Measurements from ENCODE around the gene SETDB1. TPM values are rescaled to one million over a fixed set of nuclear protein-coding genes. Genes with fewer than 3 reads are reported as not detected.

Gene SETDB1
- total RNA-seq, 1 donor from 2014 or later = 16.2 TPM

DNA sequence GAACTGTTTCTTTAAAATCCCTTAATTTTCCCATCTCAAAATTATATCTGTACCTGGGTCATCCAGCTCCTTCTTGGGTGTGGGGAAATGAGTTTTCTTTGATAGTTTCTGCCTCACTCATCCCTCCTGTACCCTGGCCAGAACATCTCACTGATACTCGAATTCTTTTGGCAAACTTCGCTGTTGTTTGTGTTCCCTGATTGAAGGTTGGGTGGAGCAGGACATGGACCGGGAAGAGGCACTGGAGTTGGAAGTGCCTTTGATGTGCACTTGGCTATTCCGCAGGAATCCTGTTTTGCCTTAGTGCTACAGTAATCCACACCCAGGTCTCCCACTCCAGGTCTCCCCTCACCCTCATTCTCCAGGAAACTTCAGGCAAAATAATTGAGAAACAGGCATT is 69.3 kb downstream of the SETDB1 start:
- ATAC-seq = peak; percentile 40
- intact Hi-C loops (cut with DNase I) = no loop called here

DNA sequence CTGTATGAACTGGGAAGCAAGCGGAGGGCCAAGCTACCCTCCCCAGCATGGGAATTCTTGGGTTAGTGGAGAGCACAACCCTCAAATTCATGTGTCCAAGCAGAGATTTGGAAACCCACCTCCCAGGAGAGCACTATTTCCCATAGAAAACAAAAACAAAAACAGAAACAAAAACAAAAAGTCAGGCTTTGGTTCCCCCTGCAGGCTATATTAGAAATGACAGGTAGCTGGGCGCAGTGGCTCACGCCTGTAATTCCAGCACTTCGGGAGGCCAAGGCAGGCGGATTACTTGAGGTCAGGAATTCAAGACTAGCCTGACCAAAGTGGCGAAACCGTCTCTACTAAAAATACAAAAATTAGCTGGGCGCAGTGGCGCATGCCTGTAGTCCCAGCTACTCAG is 69.7 kb downstream of the SETDB1 start:
- ATAC-seq = peak; percentile 54
- no peak for DNase-seq (ENCODE audit: missing footprints)
- intact Hi-C loops (cut with DNase I) = no loop called here

More for the DNA sequence above, 69.3 kb downstream of the SETDB1 start:
- DNase-seq (ENCODE audit: missing footprints) = no peak

DNA sequence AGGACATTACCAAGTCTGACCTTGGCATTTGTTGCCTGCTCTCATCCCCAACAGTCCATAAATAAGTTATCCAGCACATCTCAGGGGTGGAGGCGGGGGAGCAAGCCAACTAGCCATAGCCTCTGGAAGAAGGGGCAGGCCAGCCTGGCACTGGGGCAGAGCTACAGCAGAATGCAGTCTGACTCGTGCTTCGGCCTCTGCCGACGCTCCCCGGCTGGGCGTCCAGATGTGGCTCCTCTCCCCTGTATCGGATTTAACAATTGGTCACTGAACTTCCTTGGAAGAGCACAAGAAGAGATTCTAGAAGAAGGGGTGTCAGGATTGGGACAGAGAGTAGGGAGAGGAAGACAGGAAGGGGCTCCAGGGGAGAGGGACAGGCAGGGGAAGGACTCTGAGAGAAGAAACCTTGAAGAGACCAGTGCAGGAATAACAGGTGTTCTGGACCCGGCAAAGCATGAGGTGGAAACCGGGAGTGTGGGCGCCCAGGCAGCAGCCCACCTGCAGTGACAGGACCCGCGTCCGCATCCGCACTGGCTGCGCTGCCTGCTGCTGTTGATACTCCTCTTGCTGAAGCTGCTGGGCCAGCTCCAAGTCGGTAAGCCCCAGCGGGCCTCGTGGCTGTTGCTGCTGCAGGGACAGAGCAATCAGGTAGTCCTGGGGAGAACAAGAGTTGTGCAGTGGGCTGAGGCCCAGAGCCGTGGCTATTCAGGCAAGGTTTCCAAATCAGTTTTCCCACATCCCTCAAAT is 71.1 kb downstream of the SETDB1 start:
- DNase-seq (ENCODE audit: missing footprints) (no peak), ATAC-seq (no peak)
- intact Hi-C loops (cut with DNase I) = no loop called here

DNA sequence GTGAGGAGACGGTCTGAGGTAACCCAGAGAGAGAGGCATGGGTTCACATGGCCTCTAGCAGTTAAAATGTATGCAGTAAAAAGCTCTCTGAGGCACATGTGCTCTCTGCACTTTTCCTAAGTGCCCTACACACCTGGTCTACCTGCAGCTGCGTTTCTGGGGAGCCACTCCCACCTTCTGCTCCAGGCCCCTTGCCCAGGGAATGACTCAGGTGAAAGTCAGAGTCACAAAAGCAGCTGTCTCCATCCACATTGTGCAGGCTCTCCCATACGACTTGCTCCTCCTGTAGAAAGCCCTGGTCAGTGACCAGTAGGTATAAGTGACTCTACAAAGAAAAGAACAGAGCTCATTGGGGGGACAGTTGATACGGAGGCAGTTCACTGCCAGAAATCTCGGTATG is 71.8 kb downstream of the SETDB1 start:
- intact Hi-C loops (cut with DNase I) = no loop called here
- ATAC-seq (no peak), DNase-seq (ENCODE audit: missing footprints) (no peak)

DNA sequence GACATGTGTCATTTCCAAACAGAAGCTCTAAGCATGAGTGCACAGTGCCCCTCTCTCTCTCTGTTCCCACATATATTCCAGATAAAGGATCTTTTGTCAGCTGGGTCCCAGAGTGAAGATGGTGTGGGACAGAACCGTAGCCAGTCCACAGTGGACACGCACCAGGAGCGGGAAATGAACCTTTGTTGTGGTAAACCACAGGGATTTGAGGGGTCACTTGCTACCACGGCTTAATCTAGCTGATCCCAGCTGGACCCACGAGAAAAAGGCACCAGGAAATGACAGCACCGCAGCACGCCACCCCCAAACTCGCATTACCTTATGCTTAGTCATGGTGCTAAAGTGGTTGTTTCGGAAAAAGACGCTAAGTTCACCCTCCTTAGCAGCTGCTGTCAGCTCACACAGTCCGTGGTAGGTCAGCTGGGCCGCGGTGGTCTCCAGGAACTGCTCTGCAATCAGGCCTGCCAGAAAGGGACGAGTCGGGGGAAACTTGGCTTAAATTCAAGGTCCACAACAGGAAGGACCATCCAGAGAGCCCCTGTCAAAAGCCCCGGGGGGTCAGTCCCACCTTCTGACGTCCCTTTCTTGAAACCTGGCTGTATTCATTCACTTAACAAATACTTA is 73.0 kb downstream of the SETDB1 start:
- ATAC-seq (no peak), DNase-seq (ENCODE audit: missing footprints) (no peak)
- intact Hi-C loops (cut with DNase I) = no loop called here

DNA sequence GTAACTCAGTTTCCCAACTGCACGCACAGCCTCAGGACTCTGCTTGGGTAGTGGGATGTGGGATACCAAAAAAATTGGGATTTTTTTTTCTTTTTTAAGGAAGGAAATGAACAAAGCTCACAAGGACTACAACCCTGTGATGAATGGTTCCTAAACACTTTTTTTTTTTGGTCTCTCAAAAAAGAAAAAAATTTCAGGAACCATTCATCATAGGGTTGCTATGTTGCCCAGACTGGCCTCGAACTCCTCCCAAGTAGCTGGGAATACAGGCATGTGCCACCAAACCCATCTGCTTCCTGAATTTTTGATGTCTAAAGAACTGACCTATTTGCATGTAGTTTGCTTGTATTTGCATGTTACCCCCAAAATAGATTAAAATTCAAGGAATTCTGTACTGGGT is 73.8 kb downstream of the SETDB1 start:
- ATAC-seq (no peak), DNase-seq (ENCODE audit: missing footprints) (no peak)
- intact Hi-C loops (cut with DNase I) = no loop called here

DNA sequence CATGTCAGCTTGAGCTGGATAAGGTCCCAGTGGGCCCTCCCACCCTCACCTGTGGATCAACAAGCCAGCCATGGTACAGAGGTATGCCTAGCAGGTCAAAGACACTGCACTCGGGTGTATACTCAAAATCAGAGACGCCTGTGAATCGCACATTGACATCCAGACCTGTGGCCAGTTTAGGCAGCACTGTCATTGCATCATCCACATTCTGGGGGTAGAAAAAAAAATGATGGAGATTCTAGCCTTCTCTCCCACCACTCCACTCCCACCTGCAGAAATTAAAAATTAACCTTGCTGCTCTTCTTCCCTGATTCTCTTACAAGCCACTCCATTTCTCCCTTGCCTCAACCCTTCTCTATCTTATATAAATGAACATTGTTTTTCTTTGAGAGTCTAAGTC is 74.2 kb downstream of the SETDB1 start:
- ATAC-seq = no peak
- DNase-seq (ENCODE audit: missing footprints) = no peak
- intact Hi-C loops (cut with DNase I) = no loop called here

DNA sequence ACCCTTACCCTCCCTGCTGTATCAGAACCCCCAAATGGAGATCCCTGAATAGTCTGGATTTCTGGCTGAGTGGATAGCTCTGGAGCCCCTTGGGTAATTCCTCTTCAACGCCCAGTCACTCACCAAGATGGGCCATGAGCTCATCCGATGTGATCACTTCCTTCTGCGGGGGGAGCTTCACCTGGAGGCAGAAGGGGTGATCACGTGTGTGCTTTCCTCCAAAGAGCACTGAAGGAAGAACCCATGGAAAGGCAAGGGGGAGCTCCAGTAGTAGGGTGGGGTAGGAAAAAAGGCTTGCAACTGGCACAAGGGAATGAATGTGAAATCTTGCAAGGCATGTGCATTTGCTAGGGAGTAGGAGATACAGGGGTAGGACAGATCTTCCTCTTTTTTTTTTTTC is 75.4 kb downstream of the SETDB1 start:
- intact Hi-C loops (cut with DNase I) = no loop called here
- DNase-seq (ENCODE audit: missing footprints) (no peak), ATAC-seq (no peak)

DNA sequence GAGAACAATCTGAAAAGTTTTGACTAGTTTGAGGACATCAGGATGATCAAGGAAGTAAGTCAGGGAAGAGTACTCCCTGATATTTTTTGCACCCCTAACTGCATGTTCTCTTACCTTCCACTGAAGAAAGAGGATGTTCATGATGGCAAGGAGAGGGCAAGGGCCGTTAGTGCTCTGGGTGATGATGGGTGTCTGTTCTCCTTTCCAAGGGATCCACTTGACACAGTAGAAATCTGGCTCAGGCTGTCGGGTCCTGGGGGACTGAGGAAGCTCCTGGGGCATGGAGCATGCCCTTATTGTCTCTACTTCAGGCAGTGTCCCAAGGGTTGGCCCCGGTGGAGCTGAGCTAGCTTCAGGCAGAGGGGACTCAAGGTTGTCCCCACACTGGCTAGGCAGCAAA is 75.9 kb downstream of the SETDB1 start:
- intact Hi-C loops (cut with DNase I) = no loop called here
- no peak for ATAC-seq
- DNase-seq (ENCODE audit: missing footprints) = peak; percentile 59

DNA sequence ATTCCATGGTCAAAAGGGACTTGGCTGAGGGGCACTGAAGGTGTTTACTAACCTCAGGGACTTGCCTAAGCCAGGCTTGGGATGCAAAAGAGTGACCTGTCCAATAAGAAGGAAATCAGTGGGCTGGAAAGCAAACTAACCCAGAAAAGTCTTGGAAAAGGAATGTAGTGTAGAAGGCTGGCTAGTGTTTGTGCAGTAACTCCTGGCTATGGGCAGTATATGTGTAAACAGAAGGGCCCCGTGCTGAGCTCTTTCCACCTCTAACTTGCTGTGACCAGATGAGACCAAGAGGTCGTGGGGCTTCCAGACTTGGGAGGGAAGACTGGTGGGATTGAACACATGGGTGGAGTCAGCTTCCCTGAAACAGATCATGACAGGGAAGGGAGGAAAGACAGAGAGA is 76.4 kb downstream of the SETDB1 start:
- no peak for DNase-seq (ENCODE audit: missing footprints)
- intact Hi-C loops (cut with DNase I) = no loop called here
- ATAC-seq = no peak

DNA sequence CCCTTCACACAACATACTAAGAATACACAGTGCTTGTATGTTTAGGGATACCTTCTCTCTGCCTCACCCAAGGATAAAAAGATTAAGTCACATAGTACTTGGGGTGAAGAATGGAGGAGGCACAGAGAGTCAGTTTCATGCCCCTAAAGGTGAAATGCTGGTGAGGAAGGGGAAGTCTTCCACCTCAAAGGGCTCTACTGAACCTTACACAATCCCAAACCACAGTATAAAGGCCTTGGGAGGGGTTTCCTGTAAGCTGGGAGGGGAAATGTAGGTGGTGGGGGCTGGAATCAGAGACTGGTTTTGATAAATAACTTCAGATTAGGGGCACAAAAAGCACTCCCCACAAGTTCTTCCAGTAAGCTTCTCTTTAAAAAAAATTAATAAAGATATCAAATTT is 77.0 kb downstream of the SETDB1 start:
- intact Hi-C loops (cut with DNase I) = no loop called here
- ATAC-seq = no peak
- DNase-seq (ENCODE audit: missing footprints) = no peak

DNA sequence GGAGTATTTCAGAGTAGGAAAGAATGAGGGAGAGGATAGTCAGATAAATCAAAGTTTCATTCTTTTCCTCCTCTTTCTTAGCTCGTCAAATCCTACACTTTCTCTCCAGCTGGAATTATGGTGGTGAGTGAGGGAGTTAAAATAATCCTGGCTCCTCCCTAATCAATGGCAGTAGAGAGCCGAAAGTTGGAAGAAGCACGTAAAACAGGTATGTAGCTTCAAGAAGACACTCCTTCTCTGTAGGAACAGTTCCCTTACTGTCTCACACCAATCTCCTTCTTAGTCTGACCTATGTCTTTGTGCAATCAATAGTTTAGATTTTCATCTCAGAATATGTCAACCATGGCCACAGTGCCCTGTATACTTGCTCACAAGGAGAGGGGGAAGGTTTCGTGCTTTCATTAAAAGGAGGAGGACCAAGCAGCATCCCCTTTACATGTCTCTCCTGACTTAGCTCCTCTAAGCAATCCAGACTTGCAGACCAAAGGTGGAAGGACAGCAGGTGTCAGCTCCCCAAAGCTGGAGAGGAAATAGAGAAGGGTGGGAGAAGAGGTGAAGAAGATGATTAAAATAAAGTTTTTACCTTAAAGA is 79.7 kb downstream of the SETDB1 start:
- intact Hi-C loops (cut with DNase I) = loop anchor here (2.0 kb wide), 2 partner anchors 31 to 445 kb away; partner anchors contain the start of gene CERS2
- no peak for DNase-seq (ENCODE audit: missing footprints)
- no peak for ATAC-seq

DNA sequence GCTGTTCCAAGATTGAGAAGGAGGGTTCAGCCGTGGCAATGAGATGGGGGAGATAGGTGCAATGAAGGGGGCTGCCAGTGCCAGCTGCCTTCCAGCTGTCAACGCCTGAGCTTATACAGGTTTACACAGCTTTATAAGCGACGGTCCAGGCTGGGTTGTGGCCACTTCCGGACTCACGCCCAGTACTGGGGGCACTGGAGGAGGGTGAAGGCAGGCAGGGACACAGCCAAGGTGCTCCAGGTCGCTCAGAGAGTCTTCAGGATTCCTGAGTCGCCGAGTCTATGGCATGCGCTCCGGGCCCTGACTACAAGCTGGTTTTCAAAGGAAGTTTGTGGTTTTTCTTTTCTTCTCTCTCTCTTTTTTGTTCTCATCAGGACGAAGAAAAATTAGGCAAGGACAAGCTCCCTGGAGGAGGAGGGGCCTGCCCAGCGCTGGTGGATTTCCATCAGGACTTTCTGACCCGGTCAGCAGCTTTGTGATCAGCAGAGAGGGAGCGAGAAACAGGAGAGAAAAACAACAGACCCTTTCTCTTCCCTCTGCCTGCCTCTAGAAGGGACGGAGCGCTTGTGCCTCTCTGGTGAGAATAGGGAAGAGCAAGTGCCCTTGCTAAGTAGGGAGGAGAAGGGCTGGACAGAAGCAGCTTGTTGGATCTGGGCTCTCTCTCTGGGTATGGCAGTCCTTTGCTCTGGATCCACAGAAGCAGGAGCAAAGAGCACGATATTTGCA is 80.3 kb downstream of the SETDB1 start, which contains the start of gene MINDY1:
Gene MINDY1 (minus strand): TSS at position 576 of the 726 bp plus-strand sequence. CDS start 4,285 bp downstream, outside the sequence.
- ATAC-seq (peak; percentile 75), DNase-seq (ENCODE audit: missing footprints) (peak; percentile 77)
- intact Hi-C loops (cut with DNase I) = loop anchor here (2.0 kb wide), 2 partner anchors 32 to 446 kb away; partner anchors contain the start of gene CERS2

DNA sequence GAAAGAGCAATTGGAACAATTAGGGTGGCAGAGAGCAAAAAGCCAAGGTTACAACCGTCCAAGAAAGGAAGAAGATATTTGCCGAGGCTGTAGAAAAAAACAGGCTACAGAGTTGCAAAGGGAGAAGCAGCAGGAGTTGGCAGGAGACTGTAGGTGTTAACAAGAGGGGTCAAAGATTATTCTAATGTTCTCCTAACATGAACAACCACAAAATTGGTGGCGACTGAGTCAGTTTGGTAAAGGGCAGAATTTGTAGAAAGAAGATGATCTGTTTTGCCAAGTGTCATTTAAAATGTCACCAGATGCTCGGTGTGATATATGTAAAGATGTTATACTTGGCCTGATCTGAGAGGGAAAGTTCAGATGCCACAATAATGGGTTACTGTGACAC is 81.7 kb downstream of the SETDB1 start:
- intact Hi-C loops (cut with DNase I) = loop anchor here (2.0 kb wide), 3 partner anchors 33 to 447 kb away; partner anchors contain the start of genes CDC42SE1 and CERS2
- ATAC-seq (no peak), DNase-seq (ENCODE audit: missing footprints) (no peak)

DNA sequence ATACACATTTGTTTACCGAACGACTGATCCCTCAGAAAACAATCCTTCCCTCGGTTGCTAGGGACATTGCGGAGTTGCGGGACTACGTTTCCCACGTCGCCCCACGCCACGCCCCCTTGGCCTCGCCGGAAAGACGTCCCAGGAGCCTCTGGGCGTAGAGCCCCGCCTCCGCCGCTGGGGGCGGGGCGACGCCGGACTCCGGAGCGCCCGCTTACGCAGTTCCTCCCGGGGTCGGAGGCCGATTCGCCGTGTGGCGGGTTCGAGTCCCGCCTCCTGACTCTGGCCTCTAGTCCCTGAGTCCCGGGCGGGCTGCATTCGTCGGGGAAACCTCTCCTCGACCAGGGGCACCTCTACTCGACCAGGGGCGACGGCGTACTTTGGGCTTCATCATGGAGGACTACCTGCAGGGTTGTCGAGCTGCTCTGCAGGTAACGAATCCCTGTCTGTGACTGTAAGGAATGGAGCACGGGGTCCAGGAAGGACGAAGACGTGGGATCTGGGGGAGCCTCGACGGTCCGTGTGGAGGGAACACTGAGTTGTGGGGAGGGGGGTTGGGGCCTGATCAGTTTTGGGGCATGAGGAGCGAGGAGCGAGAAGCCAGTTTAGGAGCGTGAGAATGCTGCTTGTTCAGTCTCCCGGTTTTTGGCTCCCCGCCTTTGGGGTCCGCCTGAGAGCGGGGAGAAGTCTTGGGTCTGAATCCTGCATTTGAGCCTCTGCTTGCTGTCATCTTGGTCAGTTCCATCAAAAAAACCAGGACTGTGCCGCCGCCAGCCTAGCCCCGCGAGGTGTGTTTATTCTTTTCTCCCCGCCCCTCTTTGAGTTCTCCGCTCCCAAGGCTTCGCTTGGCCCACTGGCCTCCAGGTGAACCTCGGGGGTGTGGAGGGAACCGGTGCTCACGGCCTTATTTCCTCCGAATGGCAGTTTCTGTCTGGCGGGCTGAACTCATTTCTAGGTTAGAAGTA is 82.4 kb downstream of the SETDB1 start, which contains the start of gene PRUNE1:
Gene PRUNE1 (plus strand): TSS at position 206 of the 962 bp plus-strand sequence. CDS start 184 bp downstream, at position 390.
- peak; percentile 93 for ATAC-seq
- DNase-seq (ENCODE audit: missing footprints) = peak; percentile 98
- intact Hi-C loops (cut with DNase I) = loop anchor here (2.0 kb wide), 1 partner anchor 50 kb away; the partner anchor contains the start of gene CDC42SE1

DNA sequence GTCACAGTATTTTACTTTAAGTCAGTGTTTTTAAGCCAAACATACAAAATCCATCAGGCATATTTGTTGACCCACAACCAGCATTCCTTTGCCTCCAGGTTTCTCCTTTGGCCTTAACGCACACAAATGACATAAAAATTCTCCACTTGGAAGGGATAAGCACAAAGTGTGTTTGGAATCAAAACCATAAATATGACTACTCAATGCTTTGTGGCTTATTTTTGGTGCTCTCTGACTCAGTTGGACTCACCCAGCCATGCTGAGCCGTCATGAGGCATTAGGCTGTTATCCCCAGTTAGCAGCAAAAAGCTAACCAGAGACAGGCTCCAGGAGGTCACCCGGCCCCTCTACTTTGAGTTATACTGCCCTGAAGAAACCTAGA is 83.0 kb downstream of the SETDB1 start:
- no peak for DNase-seq (ENCODE audit: missing footprints)
- no peak for ATAC-seq
- intact Hi-C loops (cut with DNase I) = loop anchor here (2.0 kb wide), 1 partner anchor 50 kb away; the partner anchor contains the start of gene CDC42SE1

DNA sequence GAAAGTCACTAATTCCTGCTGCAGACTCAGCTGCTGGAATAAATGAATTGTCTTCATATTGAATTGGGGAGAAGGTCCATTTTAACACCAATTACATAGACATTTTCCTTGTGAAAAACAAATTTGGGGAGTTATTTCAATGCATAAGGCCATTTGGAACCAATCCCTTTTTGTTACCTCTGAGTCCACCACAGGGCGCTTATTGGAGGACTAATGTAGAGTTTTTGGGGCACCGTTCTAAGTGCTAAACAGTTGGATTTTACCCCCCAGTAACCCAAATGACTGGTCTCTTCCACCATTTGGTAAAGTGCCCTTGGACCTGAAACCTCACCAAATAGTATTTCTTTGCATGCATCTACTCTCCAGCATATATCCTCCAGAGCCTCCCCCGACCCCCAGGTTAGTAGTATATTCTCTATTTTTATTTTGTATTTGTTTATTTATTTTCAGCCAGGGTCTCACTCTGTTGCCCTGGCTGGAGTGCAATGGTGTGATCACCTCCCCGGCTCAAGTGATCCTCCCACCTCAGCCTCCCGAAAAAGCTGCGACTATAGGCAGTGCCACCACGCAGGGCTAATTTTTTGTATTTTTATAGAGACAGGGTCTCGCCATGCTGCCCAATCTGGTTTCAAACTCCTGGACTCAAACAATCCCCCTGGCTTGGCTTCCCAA is 83.6 kb downstream of the SETDB1 start:
- intact Hi-C loops (cut with DNase I) = loop anchor here (2.0 kb wide), 1 partner anchor 49 kb away; the partner anchor contains the start of gene CDC42SE1
- DNase-seq (ENCODE audit: missing footprints) (no peak), ATAC-seq (no peak)
